Cortex of kidney (tissue), 1 donor: ENCODE results near the gene CGB7.
"Not testable (repeated sequence)": the region's sequence is repeated elsewhere in the genome, so short reads cannot be mapped to it uniquely, and the experiment has no call there.

ENCODE experiments used
- DNase-seq: peaks from one replicate; lab custom pipeline; 2025; lab: John Stamatoyannopoulos, UW

Gene CGB7

GRCh38 chr19:49057636-49058234 is at the start of gene CGB7:
Gene CGB7, minus strand, starts transcription at chr19:49057749. Its CDS starts 2,374 bp downstream, at chr19:49055375.
- no peak for DNase-seq

DNA sequence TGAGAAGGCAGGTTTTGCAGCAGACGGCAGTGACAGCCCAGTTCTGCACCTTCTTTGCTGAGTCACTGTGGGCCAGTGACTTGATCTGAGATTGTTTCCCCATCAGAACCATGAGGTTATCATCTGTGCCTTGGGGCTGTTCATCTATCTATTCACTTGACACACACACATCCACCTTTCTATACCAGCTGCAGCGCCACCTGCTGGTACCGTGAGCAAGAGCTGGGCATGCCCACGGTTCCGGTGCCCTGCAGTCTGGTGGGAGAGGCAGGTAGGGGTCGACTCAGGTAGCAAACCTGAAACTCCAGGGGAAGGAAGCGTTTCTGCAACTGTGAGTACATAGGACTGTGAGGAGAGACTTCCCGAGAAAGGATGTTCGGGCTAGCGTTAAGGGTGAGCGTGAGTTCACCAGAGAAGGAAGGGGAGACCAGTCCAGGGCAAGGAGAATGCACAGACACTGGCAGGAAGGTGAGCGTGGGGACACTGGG is 49.1 kb upstream of the CGB7 start:
- no peak for DNase-seq

- DNase-seq = no peak
Observed at GRCh38 chr19:49104229-49104864, 46.8 kb upstream of the CGB7 start.

GRCh38 chr19:49103331-49104085 is 46.0 kb upstream of the CGB7 start:
- DNase-seq = no peak

GRCh38 chr19:49102303-49102702 is 44.8 kb upstream of the CGB7 start:
- DNase-seq = no peak

GRCh38 chr19:49101160-49101559 is 43.6 kb upstream of the CGB7 start:
- DNase-seq = no peak

DNA sequence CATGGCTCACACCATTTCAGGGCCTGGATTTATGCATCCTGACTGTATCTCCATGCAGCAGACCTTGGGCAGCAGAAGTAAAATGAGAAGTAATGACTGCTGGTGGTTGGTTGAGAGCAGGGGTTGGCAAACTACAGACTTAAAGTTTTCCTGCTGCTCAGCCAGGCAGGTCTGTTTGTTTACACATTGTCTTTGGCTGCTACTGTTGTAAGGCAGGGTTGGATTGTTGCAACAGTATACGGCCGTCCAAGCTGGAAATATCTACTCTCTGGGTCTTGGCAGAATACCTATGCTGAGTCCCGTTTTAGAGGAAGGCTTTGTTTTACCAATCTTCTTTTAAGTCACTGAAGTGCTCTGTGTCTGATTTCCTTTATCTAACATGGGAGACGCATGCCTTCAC is 41.2 kb upstream of the CGB7 start:
- no peak for DNase-seq

DNA sequence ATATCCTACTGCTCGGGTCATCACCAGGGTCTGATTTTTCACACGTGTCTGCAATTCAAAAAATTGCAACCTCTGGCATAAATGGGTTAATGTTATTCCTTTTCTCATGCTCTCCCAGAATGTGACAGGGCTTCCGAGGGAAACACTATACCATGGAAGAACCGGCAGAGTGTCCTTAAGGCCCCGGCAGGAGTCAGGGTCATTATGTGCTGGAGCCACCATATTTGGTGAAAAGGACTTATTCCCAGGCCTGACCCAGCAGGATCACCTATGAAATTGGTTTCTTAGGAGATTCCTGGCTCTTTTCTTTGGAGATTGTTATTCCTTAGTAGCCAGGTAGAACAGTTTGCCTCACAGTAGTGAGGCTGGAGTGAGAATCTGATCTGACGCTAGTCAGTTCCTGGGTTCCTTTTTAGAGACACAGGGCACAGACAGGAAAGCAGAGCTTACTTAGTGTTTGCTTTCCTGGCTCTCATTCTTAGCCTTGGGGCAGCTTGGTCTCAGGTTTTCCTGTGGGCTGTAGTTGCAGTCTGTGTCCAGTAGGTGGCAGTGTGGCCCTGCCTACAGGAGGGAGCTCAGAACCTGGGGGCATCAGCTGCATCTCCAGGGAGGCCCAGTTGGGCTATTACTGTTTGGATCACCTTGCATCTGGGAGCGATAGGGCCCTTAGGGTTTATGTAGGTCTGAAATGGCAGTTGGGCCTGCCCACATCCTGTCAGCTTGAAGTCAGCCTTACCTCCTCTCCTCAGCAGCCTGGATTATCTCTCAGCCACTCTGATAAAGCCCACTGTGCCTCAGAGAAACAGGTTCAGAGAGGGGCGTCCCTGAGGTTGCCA is 40.1 kb upstream of the CGB7 start:
- DNase-seq = no peak

DNA sequence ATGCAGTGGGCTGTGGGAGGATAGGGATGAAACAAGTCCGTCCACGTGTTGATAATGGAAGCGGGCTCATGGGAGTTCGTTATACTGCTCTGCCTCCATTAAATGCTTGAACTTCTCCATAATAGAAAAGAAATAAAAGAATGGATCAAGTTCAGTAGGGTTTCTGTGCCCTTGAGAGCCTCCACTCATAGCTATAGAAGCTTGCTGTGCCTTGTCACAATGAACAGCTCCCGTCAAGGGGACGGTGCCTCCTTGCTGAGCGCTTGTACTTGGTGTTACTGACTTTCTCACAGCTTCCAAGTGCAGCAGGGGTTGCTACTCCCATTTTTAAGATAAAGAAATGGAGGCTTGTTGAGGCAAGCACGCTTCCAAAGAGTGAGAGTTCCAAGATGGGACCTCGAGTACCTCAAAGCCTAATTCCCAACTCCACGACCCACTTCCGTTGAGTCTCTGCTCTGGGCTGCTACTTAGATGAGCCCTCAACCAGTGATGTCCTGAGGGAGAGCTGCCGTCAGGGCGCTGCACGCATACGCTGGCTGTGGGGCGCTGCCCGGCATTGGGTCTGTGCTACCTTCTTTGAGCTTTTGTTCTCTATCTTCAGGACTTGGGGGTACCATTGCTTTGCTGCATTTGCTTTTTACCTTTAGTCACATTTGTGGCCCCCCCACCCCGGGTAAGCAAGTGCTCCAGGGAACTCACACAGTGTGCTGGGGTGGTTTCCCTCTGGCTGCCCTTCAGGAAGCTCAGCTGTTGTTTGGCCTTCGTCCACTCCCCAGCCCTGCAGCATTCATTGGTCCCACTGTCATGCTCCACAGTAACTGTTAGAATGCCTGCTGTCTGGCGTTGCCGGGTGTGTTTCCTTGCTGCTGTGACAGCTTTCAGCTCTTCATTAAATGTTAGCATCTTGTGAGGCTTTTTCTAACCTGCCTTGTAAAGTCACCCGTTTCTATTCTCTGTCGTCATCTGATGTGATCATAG is 37.2 kb upstream of the CGB7 start:
- DNase-seq = no peak

DNA sequence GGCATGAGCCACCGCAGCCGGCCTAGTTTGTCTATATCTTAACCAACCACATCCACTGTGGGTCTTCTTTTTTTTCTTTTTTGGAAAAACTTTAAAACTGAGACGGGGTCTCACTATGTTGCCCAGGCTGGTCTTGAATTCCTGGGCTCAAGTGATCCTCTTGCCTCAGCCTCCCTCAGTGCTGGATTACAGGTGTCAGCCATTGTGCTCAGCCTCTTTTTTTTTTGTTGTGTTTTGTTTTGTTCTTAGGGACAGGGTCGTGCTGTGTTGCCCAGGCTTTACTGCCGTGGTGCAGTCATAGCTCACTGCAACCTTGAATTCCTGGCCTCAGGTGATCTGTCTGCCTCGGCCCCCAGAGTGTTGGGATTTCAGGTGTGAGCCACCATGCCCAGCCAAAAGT is 35.1 kb upstream of the CGB7 start:
- DNase-seq = no peak

DNA sequence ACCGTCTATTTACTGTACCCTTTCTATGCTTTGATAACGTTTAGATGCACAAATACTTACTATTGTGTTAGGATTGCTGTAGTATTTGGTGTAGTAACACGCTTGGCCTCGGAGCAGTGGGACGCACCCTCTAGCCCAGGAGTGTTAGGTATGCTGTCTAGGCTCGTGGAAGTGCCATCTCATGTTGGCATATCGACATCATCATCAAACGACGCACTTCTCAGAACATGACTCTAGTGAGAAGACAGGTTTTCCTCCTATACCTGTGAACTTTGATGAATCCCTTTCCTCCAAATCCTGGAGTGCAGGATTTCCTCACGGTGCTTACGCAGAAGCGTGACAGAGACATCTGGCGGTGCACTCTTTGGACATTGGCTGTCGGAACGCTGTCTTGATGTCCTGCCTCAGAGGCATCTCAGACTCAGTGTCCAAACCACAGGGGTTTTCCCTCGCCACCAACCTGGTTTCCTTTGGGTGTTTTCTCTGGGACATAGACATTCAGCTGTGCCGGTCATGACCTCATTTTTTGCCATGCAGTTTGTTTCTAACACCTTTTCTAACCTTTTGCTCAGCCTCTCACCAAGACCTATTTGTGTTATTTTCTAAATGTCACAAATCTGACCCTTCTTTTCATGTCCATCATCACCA is 34.0 kb upstream of the CGB7 start:
- DNase-seq = no peak

GRCh38 chr19:49086296-49086695 is 28.7 kb upstream of the CGB7 start:
- no peak for DNase-seq

DNA sequence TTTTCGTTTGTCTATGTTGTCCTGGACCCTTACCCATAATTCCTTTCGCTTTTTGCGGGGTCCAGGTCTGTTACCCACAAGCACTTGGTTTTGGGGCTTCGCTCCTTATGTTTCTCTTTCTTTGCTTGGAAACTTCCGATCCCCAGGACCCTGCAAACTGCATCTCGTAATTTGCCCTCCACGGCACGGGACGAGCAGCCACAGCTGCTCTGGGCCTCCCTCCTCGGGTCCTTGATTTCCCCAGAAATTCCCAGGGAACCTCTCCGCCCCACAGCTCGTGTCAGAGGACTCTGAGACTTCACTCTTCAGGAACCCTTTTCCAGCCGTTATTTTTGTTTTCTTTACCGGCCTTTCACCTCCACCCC is 28.3 kb upstream of the CGB7 start:
- no peak for DNase-seq

GRCh38 chr19:49085020-49085867 is 27.7 kb upstream of the CGB7 start, which contains the start of gene SNRNP70:
Gene SNRNP70, plus strand, starts transcription at chr19:49085451. Its CDS starts 964 bp downstream, at chr19:49086415.
- DNase-seq = peak; percentile 76

DNA sequence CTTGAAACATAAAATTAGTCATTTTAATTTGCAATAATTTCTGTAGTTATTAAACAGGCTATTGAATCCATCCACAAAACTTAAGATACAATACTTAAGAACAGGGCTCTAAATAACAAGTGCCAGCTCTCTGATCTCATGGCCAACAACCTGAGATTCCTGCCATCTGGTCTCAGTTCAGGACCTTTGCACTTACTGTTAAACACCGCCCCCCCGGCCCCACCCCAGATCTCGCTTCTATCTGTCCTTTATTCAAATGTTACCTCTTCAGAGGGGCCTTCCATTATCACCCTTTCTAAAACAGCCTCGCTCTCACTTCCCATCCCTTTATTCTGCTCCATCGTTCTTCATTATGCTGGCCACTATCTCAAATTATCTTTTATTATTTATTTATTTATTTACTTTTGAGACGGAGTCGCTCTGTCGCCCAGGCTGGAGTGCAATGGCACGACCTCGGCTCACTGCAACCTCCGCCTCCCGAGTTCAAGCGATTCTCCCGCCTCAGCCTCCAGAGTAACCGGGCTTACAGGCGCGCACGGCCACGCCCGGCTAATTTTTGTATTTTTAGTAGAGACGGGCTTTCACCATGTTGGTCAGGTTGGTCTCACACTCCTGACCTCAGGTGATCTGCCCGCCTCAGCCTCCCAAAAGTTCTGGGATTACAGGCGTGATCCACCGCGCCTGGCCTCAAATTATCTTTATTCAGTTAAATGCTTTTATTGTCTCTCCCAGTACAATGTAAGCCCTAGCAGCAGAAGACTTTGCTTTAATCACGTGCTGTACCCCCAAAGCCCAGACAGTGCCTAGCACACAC is 26.9 kb upstream of the CGB7 start:
- no peak for DNase-seq

- DNase-seq = no peak
Observed at GRCh38 chr19:49081273-49081672, 23.7 kb upstream of the CGB7 start.

DNA sequence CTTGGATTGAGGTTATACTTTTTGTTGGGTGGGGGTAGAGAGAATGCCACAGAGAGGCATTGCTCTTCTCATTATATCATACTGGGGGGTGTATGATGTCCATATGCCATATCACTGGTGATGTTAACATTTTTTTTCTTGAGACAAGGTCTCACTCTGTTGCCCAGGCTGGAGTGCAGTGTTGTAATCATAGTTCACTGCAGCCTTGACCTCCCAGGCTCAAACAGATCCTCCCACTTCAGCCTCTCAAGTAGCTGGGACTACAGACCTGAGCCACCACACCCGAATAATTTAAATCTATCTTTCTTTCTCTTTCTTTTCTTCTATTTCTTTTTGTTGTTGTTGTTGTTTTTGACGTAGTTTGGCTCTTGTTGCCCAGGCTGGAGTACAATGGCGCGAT is 22.8 kb upstream of the CGB7 start:
- DNase-seq = no peak

GRCh38 chr19:49074869-49075268 is 17.3 kb upstream of the CGB7 start:
- not testable (repeated sequence) for DNase-seq
